ENCODE results near the gene EPHB1.

Gene EPHB1

GRCh38 chr3:135170732-135171131 is 375.7 kb downstream of the EPHB1 start:
- DNase-seq = no peak

DNA sequence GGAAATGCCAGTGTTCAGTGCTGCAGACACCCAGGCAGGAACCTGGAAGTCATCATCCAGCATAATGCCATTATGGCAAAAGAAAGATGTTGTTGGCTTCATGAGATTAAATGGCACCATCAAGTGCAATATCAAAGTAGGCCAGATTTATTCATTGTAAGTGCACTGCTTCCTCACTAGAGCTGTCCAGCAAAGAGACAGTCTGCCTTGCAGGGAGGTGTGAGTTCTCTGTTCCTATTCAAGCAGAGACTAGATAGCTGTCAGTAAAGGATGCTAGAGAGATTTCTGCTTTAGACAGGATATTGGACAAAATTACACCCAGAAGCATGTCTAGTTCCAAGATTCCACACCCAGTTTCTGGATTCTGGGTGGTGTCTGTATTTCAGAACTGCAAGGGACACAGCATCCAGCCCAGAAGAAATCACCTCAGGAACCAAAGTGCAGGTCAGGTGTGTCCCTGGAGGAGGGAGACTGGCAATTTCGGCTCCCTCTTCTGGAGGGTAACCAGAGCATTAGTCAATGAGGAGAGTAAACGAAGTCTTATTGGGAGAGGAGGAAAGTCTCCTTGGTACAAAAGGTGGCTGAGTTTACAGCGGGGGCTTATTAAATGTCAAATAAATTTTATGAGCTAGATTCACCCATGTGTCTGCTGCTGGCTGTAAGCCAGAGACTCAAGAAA is 377.3 kb downstream of the EPHB1 start:
- no peak for DNase-seq

DNA sequence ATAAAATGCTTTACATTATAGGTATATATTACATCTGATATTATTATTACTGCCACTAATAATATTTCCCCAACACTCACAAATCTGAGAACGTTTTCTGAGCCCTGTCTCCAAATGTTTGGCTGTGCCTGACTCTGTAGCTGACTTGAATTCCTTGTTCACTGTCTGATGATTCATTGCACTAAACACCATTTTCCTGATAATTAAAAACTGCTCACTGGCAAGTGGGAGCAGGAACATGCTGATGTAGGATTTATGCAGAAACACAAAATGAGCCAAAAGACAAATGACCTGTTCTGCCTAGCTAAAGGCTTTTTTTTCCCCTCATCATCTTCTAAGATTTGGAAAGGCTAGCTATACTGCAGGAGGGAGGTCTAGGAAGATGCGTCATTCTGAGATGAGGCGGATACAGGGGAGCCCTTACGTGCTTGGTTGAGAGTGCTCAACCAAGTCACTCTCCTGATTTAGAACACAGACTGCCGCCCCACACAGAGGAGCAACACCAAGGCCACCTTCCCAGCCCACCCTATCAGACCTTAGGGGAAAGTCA is 380.7 kb downstream of the EPHB1 start:
- no peak for DNase-seq

DNA sequence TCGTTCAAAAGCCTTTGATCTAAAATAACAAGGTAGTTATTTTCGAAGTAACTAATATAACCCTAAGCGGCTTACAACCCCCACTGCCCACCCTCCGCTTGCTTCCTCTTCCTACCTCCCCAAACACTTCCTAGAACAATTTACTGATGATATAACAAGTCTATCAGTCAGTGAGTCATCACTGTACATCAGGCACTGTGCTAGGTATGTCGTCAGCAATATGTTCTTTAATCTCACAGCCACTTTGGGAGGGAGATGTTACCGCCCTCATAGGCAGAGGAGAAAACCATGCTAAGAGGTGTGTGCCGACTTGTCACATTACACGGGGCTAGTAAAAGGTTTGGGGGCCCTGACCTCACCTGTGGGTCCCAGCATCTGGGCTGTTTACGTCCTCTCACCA is 381.8 kb downstream of the EPHB1 start:
- DNase-seq = no peak

DNA sequence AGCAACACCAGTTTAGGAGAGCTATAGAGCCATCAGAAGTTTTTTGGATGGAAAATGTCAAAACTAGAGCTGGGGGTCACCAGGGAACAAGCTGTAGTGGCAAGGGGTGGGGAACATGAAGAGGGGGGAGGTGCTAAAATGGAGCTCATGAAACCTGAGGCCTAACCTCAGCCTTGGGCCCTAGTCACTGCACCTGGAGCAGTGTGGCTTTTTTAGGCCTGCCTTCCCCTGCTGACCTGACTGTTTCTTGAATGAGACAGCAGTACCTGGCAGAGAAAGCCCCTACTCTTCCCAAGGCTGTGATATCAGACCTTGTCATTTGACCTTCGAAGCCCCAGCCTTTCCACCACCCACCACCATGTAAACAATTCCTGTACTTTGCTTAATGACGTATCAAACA is 383.5 kb downstream of the EPHB1 start:
- no peak for DNase-seq

- no peak for DNase-seq
Observed at GRCh38 chr3:135181408-135181807, 386.3 kb downstream of the EPHB1 start.

GRCh38 chr3:135182364-135182998 is 387.4 kb downstream of the EPHB1 start:
- DNase-seq = no peak

- no peak for DNase-seq
Observed at GRCh38 chr3:135190658-135191057, 395.6 kb downstream of the EPHB1 start.

DNA sequence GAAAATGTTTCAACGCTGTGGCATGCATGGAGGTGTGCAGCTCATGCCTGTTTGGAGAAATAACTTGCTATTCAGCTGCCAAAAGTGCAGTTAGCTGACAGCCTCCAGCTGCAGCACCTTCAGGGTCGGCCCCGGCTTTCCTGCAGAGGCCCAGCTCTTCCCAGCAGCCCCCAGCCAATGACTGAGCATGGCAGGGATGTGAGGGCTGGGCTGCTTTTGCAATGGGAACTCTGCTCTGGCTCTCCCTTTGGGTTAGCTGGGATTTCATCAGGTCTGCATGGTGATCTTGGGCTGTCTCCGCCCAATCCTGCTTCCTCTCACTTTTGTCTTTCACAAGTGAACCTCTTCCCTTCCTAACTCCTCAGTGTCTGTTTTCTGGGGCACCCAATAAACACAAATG is 396.6 kb downstream of the EPHB1 start:
- DNase-seq = no peak

DNA sequence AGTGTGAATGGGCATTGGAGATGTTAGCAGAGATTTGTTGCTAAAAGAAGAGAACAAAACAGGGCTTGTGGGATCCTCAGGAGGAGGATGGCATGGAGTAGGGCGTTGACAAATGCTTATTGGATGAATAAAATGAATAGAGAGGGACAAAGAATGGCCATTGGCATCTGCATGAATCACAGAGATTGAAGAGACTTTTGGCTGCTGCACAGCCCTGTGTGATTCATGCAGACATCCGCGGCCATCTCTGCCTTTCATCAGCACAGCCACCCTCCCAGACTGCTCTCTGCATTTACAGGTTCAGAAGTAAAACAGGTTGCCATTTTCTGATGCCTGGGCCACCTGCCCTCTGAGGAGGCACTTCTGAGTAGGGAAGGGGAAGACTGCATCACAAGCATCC is 397.9 kb downstream of the EPHB1 start:
- DNase-seq = no peak

GRCh38 chr3:135197246-135197645 is 402.2 kb downstream of the EPHB1 start:
- no peak for DNase-seq

- no peak for DNase-seq
Observed at GRCh38 chr3:135197856-135198255, 402.8 kb downstream of the EPHB1 start.

DNA sequence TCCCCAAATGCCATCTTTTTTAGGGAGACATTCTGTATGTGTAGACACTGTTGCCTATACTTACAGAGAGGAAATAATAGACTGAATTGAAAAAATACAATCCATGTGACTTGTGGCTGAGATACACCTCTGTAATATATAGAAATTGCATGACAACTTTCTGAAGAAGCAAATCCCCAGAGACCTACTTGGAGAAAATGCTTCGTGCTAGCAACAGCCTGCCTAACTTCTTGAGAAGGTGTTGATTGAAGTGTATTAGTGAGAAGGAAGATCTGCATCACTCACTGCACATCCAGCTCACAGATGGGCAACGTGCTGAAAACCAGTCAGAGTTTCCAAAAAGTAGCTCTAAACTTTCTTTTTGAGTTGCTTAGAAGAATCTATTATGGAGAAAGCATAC is 404.1 kb downstream of the EPHB1 start:
- no peak for DNase-seq

- DNase-seq = no peak
Observed at GRCh38 chr3:135203026-135203425, 408.0 kb downstream of the EPHB1 start.

DNA sequence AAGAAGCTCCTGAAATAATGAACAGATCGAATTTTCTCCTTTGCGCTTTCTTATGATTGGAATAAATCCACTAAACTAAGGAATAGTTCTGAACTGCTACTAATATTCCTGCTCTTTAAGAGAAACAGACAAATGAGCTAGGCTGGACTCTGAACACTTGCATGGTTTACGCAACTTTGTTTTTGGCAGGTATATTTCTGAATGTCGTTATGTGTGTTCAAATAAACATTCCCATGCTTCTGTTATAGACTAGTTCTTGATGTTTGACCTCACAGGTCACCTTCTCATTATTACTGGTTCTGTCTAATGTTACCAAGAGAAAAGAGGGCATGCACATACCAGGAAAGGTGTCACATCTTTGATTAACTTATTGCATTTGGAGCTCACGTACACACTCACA is 418.2 kb downstream of the EPHB1 start:
- no peak for DNase-seq

DNA sequence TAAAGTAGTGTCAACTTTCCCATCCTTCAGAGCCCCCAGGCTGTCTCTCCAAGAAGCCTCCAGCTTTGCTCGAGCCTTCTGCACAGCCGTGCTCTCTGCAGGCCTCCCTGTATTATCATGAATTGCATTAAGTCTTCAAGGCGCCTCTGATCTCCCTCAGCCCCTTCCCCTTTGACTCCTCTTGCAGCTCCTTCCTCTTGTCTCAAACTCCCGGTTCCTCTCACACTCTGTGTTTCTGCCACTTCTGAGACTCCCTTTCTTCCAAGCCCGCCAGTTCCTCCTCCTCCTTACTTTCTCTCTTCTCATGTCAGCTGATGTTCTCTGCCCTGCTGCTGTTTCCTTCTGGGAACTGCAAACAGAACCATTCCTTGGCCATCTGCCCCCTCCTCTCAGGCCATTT is 418.8 kb downstream of the EPHB1 start:
- DNase-seq = no peak

- no peak for DNase-seq
Observed at GRCh38 chr3:135214400-135214799, 419.3 kb downstream of the EPHB1 start.

DNA sequence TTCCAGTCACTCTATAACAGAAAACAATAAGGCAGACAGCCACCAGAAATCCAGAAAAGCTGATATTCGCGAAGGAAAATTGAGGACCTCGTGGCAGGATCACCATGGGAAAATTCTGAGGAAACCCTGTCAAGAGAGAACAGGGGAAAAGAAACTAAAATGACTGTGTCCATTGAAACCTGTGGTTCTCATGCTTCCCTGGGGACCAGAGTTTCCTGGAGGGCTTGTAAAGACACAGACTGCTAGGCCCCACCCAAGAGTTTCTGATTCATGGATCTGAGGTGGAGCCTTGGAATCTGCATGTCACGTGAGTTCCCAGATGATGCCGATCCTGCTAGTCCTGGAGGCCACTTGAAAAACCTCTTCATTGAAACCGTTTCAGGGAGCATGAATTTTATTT is 420.5 kb downstream of the EPHB1 start:
- DNase-seq = no peak

DNA sequence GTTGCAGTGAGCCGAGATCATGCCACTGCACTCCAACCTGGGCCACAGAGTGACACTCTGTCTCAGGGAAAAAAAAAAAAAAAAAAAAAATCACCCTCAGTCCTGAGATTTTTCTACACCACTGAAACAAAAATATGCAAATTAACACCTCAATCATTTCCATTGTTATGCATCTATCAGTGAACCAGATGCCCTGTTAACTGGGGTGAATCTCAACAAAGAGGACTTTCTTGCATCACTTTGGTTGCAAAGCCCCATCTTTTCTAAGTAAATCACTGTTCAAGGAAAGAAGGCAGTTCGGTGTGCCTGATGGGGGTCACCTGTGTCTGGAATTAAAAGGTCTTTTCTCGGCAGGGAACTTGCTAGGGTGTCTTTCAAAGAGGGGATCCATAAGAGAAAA is 421.6 kb downstream of the EPHB1 start:
- no peak for DNase-seq

DNA sequence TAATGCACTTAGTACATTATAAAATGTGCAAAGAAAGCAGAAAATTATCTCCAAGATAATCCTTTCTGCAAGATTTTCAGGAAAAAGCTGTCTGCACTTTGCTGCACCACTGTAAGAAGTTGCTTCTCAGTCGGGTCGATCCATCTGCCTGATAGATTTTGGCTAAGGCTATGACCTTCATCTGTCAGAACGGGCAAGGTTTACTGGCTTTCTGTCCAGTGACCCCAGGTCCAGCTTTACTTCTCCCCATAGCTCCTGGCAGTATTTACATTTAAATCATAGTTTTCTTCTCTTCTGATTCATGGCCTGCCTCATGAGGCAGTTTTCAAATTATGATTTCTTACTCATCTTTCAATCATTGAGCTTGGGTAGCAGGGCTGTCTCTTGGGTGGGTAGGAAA is 422.7 kb downstream of the EPHB1 start:
- no peak for DNase-seq

- DNase-seq = no peak
Observed at GRCh38 chr3:135218304-135218703, 423.2 kb downstream of the EPHB1 start.

DNA sequence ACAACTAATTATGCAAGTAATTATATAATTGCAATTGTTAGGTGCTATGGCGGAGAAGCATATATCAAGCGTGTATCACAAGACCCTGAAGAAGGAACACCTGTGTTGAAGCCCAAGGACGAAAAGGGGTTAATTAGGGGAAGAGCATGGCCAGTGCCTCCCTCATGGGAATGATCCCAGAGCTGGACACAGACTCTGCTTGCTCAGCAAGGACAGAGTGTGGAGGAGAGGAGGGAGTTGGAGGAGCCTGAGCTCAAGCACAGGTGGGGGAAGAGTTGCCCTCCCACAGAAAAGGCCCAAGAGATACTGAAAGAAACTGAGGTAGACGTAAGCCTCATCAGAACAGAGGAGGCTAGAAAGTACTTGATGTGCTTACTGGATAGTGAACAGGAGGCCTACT is 423.7 kb downstream of the EPHB1 start:
- no peak for DNase-seq

GRCh38 chr3:135224815-135225362 is 429.8 kb downstream of the EPHB1 start:
- no peak for DNase-seq

DNA sequence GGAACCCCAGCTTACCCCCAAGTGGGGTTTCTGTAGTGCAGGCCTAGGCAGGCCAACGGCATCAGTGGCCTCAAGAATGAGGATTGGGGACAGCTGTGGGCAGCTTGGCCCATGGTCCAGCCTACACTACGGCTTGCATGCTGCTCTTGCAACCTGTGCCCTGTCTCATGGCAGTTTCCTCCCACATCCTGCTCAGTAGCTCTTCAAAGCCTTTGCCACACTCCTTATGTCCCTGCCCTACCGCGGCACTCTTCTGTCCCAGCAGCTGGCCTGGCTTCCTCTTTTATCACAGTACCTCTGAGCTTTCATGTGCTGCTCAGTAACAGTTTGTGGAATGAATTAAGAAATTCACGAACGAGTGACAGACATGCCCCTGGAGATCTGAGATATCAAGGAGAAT is 431.0 kb downstream of the EPHB1 start:
- DNase-seq = peak; percentile 45 to 57
